H9 (cell line): ENCODE data around the gene CDK14. TPM values are rescaled to one million over a fixed set of nuclear protein-coding genes. Genes with fewer than 3 reads are reported as not detected.

ENCODE experiments used
- DNase-seq: peaks from one replicate; pipeline ENCODE4 v3.0.0-alpha.2; 2017
- H2AFZ ChIP-seq: one replicate; pipeline ENCODE4 v1.6.1; 2013; ENCODE audit warnings: mild to moderate bottlenecking, low read length, control low read depth, moderate library complexity
- H2AK5ac ChIP-seq: 2 replicates; pipeline ENCODE4 v1.6.1; 2013; ENCODE audit warnings: low read length, control low read depth, mixed read lengths; ENCODE audit not compliant: insufficient read length
- H2BK120ac ChIP-seq: one replicate; pipeline ENCODE4 v1.6.1; 2013; ENCODE audit warnings: low read depth, mild to moderate bottlenecking, low read length, control low read depth, inconsistent platforms; ENCODE audit not compliant: poor library complexity, severe bottlenecking
- H2BK12ac ChIP-seq: 2 replicates; pipeline ENCODE4 v1.6.1; 2013; ENCODE audit warnings: low read length, control low read depth, mixed read lengths, low read depth; ENCODE audit not compliant: insufficient read length
- H2BK15ac ChIP-seq: 2 replicates; pipeline ENCODE4 v1.6.1; 2013; ENCODE audit warnings: low read depth, low read length, control low read depth
- H2BK20ac ChIP-seq: one replicate; pipeline ENCODE4 v1.6.1; 2013; ENCODE audit warnings: low read depth, mild to moderate bottlenecking, low read length, control low read depth, inconsistent platforms; ENCODE audit not compliant: poor library complexity, severe bottlenecking
- H2BK5ac ChIP-seq: 2 replicates; pipeline ENCODE4 v1.6.1; 2013; ENCODE audit warnings: low read length, control low read depth, mixed read lengths; ENCODE audit not compliant: insufficient read length
- H3K14ac ChIP-seq: 2 replicates; pipeline ENCODE4 v1.6.1; 2013; ENCODE audit warnings: low read length, control low read depth; ENCODE audit not compliant: insufficient read depth
- H3K18ac ChIP-seq: 2 replicates; pipeline ENCODE4 v1.6.1; 2013; ENCODE audit warnings: low read depth, mild to moderate bottlenecking, mixed read lengths, low read length, control low read depth; ENCODE audit not compliant: insufficient read length
- H3K23ac ChIP-seq: 2 replicates; pipeline ENCODE4 v1.6.1; 2013; ENCODE audit warnings: low read length, control low read depth, mixed read lengths, low read depth; ENCODE audit not compliant: insufficient read length
- H3K23me2 ChIP-seq: 2 replicates; pipeline ENCODE4 v1.6.1; 2013; ENCODE audit warnings: low read depth, mild to moderate bottlenecking, mixed read lengths, low read length, control low read depth; ENCODE audit not compliant: insufficient read length, poor library complexity, severe bottlenecking
- H3K27ac ChIP-seq: 2 replicates; pipeline ENCODE4 v1.5.1; 2013; ENCODE audit warnings: low read length, control low read depth, mixed read lengths, low read depth; ENCODE audit not compliant: insufficient read length
- H3K27me3 ChIP-seq: 2 replicates; pipeline ENCODE4 v1.6.1; 2013; ENCODE audit warnings: low read length, control low read depth, inconsistent platforms; ENCODE audit not compliant: insufficient read depth
- H3K4ac ChIP-seq: 2 replicates; pipeline ENCODE4 v1.6.1; 2013; ENCODE audit warnings: low read depth, mild to moderate bottlenecking, control low read depth, inconsistent platforms, low read length, moderate library complexity
- H3K4me1 ChIP-seq: 2 replicates; pipeline ENCODE4 v1.6.1; 2013; ENCODE audit warnings: low read length, control low read depth, inconsistent platforms; ENCODE audit not compliant: insufficient read depth
- H3K4me2 ChIP-seq: 2 replicates; pipeline ENCODE4 v1.6.1; 2013; ENCODE audit warnings: low read length, control low read depth, mixed read lengths; ENCODE audit not compliant: insufficient read length, insufficient read depth
- H3K56ac ChIP-seq: 2 replicates; pipeline ENCODE4 v1.6.1; 2013; ENCODE audit warnings: low read depth, mild to moderate bottlenecking, mixed read lengths, low read length, control low read depth; ENCODE audit not compliant: insufficient read length
- H3K79me1 ChIP-seq: 2 replicates; pipeline ENCODE4 v1.6.1; 2013; ENCODE audit warnings: low read depth, mild to moderate bottlenecking, moderate library complexity, low read length, control low read depth, inconsistent platforms; ENCODE audit not compliant: insufficient read depth, poor library complexity, severe bottlenecking
- H3K79me2 ChIP-seq: 2 replicates; pipeline ENCODE4 v1.6.1; 2013; ENCODE audit warnings: low read length, control low read depth, inconsistent platforms; ENCODE audit not compliant: insufficient read depth
- H3K9ac ChIP-seq: 2 replicates; pipeline ENCODE4 v1.6.1; 2013; ENCODE audit warnings: low read length, control low read depth, mixed read lengths; ENCODE audit not compliant: insufficient read length; ENCODE audit errors: extremely low read depth
- H3K9me3 ChIP-seq: one replicate; pipeline ENCODE4 v1.6.1; 2013; ENCODE audit warnings: low read depth, low read length, inconsistent platforms; ENCODE audit not compliant: control insufficient read depth
- H3T11ph ChIP-seq: one replicate; pipeline ENCODE4 v1.6.1; 2013; ENCODE audit warnings: mild to moderate bottlenecking, low read length, control low read depth, inconsistent platforms
- H4K20me1 ChIP-seq: one replicate; pipeline ENCODE4 v1.6.1; 2013; ENCODE audit not compliant: control insufficient read depth, insufficient read length, insufficient read depth
- H4K5ac ChIP-seq: 2 replicates; pipeline ENCODE4 v1.6.1; 2013; ENCODE audit warnings: low read depth, mild to moderate bottlenecking, mixed read lengths, low read length, control low read depth; ENCODE audit not compliant: insufficient read length
- H4K8ac ChIP-seq: replicated peaks from 2 replicates; pipeline ENCODE4 v1.6.1; 2013; ENCODE audit warnings: low read length, control low read depth, mixed read lengths, low read depth; ENCODE audit not compliant: insufficient read length
- H4K91ac ChIP-seq: 2 replicates; pipeline ENCODE4 v1.6.1; 2013; ENCODE audit warnings: low read depth, mild to moderate bottlenecking, moderate library complexity, mixed read lengths, low read length, control low read depth; ENCODE audit not compliant: insufficient read length
- H3K27ac Mint-ChIP-seq, 3 experiments: 2 replicates in 2 of 3; 3 replicates in 1 of 3; pipeline ENCODE4 v1.8.0; 2020 to 2021; ENCODE audit warnings: mixed read lengths in 3 of 3, mild to moderate bottlenecking in 1 of 3, moderate library complexity in 1 of 3
- H3K27me3 Mint-ChIP-seq: 2 replicates; pipeline ENCODE4 v1.8.0; 2021; ENCODE audit warnings: low read depth, mild to moderate bottlenecking, moderate library complexity, mixed read lengths
- H3K36me3 Mint-ChIP-seq, 3 experiments: 2 replicates in 2 of 3; 3 replicates in 1 of 3; pipeline ENCODE4 v1.8.0; 2020 to 2021; ENCODE audit warnings: low read depth in 3 of 3, mixed read lengths in 3 of 3; ENCODE audit not compliant: insufficient read depth in 1 of 3
- H3K4me1 Mint-ChIP-seq, 2 experiments: 2 replicates each; pipeline ENCODE4 v1.8.0; 2020; ENCODE audit warnings: mixed read lengths in 2 of 2
- H3K4me3 Mint-ChIP-seq, 2 experiments: 2 replicates in 1 of 2; 3 replicates in 1 of 2; pipeline ENCODE4 v1.8.0; 2020 to 2021; ENCODE audit warnings: mild to moderate bottlenecking in 2 of 2, mixed read lengths in 2 of 2, moderate library complexity in 1 of 2
- H3K9me3 Mint-ChIP-seq, 2 experiments: 2 replicates in 1 of 2; 3 replicates in 1 of 2; pipeline ENCODE4 v1.8.0; 2020; ENCODE audit warnings: mild to moderate bottlenecking in 2 of 2, mixed read lengths in 2 of 2, moderate library complexity in 1 of 2
- WGBS: extraction: QIAGEN DNeasy Blood & Tissue Kit; methylation state at CpG from one replicate; pipeline ENCODE4 v1.1.7; 2013; ENCODE audit warnings: missing lambda C conversion rate, low lambda C conversion rate, mixed read lengths; ENCODE audit not compliant: insufficient read length; ENCODE audit errors: extremely low coverage; 5-methylcytosine and 5-hydroxymethylcytosine counted together
- total RNA-seq: library from RNA; stranded (reverse); gene quantifications from 2 replicates; pipeline ENCODE4 v1.2.1, GENCODE V29; 2021
- TF ChIP-seq, protein P1 (sequence below): fragments of 200-600 bp; sonication (generic); conservative IDR thresholded peaks from 3 replicates; pipeline ENCODE4 v1.8.0; 2021; ENCODE audit warnings: antibody characterized with exemption, mild to moderate bottlenecking

CDK14 gene
- total RNA-seq, 1 experiment from 2014 or later: 23.9 TPM

DNA sequence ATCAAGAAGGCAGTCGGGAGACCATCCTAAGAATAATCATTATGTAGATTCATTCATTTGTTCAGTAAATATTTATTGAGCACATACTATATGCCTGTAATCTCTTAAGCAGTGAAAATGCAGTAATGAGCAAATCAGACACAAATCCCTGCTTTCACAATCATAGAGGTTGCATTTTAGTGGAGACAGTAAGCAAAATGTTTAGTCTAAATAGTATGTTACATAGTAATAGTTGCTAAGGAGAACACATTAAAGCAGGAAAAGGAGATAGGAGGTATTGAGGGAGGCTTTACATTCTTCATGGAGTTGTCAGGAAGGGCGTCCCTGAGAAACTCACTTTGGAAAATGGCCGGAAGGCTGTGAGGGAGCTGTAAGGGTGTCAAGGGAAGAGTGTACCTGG is 79.9 kb downstream of the CDK14 start:
- Histone ChIP-seq H4K20me1 (no peaks in the 10 kb centered on the region), H3K79me1 (no peaks in the 10 kb centered on the region)

More for the DNA sequence above, 79.9 kb downstream of the CDK14 start:
- Histone ChIP-seq H3K14ac (no peak overlapping the region; the same call in 1 of the 2 replicates), H4K8ac (no peak overlapping the region), H2BK12ac (no peak overlapping the region), H2AFZ (no peak overlapping the region), H3K4me1 (peaks cover 8% of the 10 kb centered on the region; the same call in 1 of the 2 replicates), H3K4ac (no peak overlapping the region), H3K9ac (no peak overlapping the region), H3K4me2 (no peak overlapping the region), H3K9me3 (no peaks in the 10 kb centered on the region), H2BK120ac (no peak overlapping the region), H2AK5ac (no peak overlapping the region), H4K91ac (no peak overlapping the region), H2BK15ac (no peak overlapping the region), H2BK5ac (no peak overlapping the region), H3K27ac (no peak overlapping the region), H4K5ac (no peak overlapping the region), H3K18ac (no peak overlapping the region), H3K56ac (no peak overlapping the region), H3K23me2 (no peaks in the 10 kb centered on the region), H3K27me3 (no peaks in the 10 kb centered on the region), H3K23ac (no peak overlapping the region), H2BK20ac (no peak overlapping the region), H3K79me2 (peaks cover 4% of the 10 kb centered on the region), H3T11ph (no peak overlapping the region)
- Mint-ChIP-seq H3K27me3 (no peaks in the 10 kb centered on the region), H3K4me1 (peaks cover 33 to 40% of the 10 kb centered on the region in 2 experiments), H3K36me3 (no peaks in the 10 kb centered on the region), H3K4me3 (no peak overlapping the region), H3K9me3 (no peaks in the 10 kb centered on the region), H3K27ac (peak overlapping the region in 1 of 3 experiments; percentile 5; a peak in 2 of 7 replicates)
- WGBS: no CpG with 5 or more reads among the region's 3 CpGs
- no peak for DNase-seq
- TF ChIP-seq, protein P1, sequence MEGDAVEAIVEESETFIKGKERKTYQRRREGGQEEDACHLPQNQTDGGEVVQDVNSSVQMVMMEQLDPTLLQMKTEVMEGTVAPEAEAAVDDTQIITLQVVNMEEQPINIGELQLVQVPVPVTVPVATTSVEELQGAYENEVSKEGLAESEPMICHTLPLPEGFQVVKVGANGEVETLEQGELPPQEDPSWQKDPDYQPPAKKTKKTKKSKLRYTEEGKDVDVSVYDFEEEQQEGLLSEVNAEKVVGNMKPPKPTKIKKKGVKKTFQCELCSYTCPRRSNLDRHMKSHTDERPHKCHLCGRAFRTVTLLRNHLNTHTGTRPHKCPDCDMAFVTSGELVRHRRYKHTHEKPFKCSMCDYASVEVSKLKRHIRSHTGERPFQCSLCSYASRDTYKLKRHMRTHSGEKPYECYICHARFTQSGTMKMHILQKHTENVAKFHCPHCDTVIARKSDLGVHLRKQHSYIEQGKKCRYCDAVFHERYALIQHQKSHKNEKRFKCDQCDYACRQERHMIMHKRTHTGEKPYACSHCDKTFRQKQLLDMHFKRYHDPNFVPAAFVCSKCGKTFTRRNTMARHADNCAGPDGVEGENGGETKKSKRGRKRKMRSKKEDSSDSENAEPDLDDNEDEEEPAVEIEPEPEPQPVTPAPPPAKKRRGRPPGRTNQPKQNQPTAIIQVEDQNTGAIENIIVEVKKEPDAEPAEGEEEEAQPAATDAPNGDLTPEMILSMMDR: no peak
